GM12873 (cell line): ENCODE measurements around the gene SORCS2.

Experiments
- CTCF ChIP-seq: IDR thresholded peaks from 2 replicates; pipeline ENCODE4 v1.5.1; 2012; ENCODE audit warnings: low read depth, mild to moderate bottlenecking, moderate library complexity, low read length, control low read depth; ENCODE audit not compliant: insufficient read depth; ENCODE audit errors: missing control alignments

Gene SORCS2

DNA sequence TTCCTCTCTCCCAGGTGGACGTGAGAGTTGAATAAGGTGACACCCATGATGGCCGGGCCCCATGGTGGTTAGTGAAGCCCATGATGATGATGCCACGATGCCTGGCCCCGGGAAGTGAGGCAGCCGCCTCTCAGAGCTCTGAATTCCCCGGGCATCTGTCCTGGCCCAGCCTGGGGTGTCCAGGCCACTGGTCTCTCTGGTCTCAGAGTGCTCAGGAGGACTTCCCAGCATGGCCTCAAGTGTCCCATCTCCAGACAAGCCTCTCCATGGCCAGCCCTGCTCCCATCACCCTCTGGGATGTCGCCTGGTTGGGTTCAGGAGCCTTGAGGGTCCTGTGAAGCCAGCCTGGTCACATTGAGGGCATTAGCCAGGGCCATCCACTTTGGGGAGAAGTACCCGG is 267.1 kb downstream of the SORCS2 start:
- TF ChIP-seq CTCF = no peak

- TF ChIP-seq CTCF = no peak
Measured at GRCh38 chr4:7460566-7460965, 268.2 kb downstream of the SORCS2 start.

DNA sequence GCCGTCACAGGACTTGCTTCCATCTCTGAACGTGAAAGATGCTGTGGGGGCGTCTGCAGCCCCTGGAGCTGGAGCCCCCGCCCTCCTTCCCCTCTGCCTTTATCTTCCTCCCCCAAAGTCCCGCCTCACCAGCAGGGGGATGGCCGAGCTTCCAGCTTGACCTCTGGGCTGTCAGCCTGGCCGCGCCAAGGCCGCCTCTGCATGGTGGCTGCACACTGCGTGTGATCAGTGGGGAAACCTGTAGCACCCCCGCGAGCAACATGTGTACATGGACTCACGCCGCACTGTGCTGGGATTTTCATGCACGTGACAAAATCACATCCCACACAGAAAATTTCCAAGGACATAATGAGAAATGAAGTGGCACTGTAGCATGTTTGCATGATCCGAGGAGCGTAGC is 268.9 kb downstream of the SORCS2 start:
- no peak for TF ChIP-seq CTCF

DNA sequence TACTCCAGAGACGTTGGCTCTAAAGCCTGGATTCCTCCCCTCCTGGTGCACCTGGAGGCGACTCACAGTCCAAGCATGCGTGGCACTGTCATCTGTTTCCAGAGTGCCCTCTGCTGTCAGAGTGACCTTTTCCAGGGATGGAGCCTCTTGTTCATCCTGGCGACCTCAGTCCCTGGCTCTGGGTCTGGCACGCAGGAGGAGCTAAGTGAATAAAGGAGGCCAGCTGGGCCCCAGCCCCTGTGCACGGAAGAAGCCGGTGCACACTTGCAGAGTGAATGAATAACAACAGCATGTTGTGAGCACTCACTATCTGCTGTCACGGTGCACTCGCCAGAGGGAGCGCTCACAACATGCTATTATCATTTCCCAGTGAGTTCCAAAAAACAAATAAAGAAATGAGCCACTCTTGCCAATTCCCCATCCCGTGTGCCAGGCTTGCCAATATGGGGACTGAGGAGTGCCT is 270.2 kb downstream of the SORCS2 start:
- TF ChIP-seq CTCF = no peak

DNA sequence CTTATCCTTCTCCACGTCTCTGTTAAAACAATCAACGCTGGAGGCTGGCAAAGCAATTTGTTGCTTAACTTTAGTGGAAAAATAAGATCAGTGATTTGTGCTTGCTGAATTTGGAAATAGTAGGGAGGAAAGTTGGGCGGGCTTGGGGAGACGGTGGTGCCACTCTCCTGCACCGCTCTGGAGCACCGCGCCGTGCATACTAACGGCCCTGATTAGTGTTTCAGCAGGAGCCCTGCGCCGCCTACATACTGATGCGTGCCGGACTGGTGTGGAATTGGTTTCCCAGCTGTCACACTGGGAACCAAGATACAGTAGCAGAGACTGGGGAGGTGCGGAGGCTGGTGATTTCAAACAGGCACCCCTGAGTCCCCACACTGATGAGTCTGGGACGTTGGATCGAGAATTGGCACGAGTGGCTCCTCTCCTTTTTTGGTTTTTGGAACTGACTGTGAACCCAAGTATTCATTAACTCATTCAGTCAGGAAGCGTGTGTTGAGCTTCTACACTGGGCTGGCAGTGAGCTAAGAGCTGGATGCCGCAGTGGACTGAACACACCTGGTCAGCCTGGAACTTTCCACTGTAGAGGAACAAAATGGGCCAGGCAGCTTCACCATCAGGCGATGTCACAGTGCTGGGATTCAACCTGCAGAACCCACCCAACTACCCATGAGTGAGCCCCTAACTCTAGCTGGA is 271.4 kb downstream of the SORCS2 start:
- TF ChIP-seq CTCF = no peak

GRCh38 chr4:7464259-7464655 is 271.9 kb downstream of the SORCS2 start:
- no peak for TF ChIP-seq CTCF

- TF ChIP-seq CTCF = no peak
Measured at GRCh38 chr4:7465017-7465416, 272.7 kb downstream of the SORCS2 start.
